Right lobe of liver (tissue), 4 donors: ENCODE results near the gene RER1.

Source experiments
- POLR2A ChIP-seq: fragments of 450-650 bp; IDR thresholded peaks from one replicate; pipeline ENCODE4 v1.6.1; 2017; ENCODE audit warnings: antibody characterized with exemption, mild to moderate bottlenecking
- TF ChIP-seq, protein P1 (sequence below), 4 donors: fragments of 200-600 bp in 3 of 4; fragments of 450-650 bp in 1 of 4; IDR thresholded peaks; one replicate each; pipeline versions ENCODE4 v1.5.1 to v1.8.0; 2016 to 2022; ENCODE audit warnings: antibody characterized with exemption in 4 of 4, mild to moderate bottlenecking in 2 of 4
- donor health status: DM: no; HTN: no; CAD: no.
- donor health status: DM: no; HTN: no; CAD: no.
- donor health status: DM: no; HTN: yes; CAD: no.

DNA sequence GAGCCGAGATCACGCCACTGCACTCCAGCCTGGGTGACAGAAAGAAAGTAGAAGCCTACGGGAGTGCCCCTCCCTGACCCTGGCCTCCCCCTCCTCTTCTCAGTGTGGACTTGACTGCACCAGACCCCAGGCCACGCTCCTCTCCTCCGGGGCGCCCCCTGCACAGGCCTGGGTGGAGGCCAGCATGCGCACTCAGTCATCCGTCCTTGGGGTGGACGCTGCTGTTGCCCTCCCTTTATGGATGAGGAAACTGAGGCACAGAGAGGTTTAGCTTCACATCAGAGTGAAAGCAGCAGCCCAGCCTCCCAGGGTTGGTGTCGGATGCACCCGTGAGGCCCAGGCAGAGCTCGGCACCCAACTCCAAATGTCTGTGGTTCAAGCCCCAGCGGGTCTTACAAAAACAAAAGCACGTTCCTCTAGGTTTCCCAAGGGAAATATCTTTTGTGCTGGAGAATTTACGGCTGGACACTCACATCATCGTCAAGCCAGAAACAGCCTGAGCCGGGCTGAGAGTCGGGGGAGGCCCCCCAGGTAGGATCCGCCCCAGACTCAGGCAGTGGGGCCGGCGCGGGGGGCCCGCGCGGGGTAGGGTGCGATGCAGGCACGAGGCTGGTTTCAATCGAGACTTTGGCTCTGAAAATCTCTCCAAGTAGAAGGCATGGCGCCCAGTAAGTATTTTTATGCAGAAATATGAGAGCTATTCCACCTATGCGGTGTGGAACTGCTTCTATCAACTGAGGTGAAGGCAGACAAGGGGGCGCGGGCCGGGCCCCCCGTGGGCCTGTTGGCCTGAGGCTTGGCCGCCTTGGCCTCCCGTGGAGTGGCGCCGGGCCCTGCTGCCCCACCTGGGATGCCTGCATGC lies 36.9 kb upstream of the RER1 start:
- TF ChIP-seq, protein P1, sequence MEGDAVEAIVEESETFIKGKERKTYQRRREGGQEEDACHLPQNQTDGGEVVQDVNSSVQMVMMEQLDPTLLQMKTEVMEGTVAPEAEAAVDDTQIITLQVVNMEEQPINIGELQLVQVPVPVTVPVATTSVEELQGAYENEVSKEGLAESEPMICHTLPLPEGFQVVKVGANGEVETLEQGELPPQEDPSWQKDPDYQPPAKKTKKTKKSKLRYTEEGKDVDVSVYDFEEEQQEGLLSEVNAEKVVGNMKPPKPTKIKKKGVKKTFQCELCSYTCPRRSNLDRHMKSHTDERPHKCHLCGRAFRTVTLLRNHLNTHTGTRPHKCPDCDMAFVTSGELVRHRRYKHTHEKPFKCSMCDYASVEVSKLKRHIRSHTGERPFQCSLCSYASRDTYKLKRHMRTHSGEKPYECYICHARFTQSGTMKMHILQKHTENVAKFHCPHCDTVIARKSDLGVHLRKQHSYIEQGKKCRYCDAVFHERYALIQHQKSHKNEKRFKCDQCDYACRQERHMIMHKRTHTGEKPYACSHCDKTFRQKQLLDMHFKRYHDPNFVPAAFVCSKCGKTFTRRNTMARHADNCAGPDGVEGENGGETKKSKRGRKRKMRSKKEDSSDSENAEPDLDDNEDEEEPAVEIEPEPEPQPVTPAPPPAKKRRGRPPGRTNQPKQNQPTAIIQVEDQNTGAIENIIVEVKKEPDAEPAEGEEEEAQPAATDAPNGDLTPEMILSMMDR (IDR thresholded peaks at IDR 0.05): no peak
- no peak for TF ChIP-seq POLR2A
